Measurements from ENCODE around the gene NTF3.
A peak's percentile ranks its signal among the peaks of the same experiment; 100 is the strongest.

NTF3 gene

DNA sequence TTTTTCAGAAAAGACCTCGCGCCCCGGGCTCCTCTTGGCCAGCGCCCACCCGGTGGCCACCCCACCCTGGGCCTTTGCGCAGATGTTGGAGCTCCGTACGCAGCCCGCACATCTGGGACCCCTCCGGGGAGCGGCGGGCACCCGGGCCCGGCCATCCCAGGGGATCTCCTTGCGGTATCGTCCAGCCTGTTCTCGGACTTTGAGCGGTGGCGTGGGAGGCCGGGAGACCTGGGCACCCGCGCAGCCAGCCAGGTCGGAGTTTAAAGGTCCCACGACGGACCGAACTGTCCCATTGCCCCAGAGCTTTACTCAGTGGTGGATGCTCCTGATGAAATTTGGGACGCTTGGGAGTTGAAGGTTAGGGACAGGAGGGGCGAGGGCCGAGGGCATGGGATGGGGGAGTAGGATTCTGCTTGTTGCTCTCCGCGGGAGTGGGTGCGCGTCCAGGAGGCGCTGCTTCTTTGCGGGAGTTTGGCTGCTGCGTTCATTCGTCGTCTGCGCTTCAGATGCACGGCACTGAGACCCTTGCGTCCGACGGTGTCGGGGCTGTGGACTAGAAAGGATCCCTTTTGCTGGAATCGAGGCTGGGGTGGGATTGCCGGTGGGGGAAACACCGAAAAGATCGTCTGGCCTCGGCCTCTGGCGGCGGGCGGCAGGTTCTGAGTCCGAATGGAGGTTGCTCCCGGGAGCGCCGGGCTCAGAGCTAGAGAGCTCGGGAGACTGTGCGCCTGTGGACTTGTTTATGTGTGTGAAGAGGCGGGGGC is 1.4 kb downstream of the NTF3 start:
- no peak for DNase-seq

DNA sequence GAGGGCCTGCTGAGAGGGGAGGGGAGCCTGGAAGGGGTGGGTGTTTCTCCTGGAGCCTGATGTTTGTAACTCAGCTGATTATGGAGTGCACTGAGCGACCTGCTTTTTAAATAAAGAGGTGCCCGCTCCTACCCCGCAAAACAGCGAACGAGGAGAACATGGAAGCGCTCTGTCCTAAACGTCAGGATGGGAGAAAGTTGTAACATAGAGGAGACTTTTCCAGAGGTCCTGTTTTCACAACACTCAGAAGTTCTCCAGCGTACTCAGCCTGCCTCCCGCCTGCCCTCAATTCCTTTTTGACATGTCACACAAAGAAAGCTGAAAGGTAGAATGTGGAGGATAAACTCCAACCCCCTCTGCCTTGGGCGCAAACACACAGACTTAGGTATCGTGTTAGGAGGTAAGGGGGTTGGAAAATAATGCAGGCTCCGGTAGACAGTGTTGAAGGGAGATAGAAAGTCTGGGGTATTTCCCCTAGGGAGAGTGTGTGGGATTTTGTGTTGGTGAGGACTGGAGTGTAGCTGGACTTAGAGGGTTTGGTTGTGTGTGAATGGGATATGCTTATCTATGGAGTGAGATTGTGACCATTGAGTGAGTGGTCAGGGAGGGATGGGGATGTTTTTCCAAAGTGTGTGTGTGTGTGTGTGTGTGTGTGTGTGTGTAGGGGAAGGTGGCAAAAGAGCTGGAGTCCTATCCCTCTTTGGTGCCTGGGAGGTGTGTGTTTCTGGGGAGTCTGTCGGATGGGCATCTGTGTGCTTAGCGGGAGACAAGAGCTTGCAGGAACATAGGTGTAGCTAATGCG is 2.1 kb downstream of the NTF3 start:
- DNase-seq = no peak

DNA sequence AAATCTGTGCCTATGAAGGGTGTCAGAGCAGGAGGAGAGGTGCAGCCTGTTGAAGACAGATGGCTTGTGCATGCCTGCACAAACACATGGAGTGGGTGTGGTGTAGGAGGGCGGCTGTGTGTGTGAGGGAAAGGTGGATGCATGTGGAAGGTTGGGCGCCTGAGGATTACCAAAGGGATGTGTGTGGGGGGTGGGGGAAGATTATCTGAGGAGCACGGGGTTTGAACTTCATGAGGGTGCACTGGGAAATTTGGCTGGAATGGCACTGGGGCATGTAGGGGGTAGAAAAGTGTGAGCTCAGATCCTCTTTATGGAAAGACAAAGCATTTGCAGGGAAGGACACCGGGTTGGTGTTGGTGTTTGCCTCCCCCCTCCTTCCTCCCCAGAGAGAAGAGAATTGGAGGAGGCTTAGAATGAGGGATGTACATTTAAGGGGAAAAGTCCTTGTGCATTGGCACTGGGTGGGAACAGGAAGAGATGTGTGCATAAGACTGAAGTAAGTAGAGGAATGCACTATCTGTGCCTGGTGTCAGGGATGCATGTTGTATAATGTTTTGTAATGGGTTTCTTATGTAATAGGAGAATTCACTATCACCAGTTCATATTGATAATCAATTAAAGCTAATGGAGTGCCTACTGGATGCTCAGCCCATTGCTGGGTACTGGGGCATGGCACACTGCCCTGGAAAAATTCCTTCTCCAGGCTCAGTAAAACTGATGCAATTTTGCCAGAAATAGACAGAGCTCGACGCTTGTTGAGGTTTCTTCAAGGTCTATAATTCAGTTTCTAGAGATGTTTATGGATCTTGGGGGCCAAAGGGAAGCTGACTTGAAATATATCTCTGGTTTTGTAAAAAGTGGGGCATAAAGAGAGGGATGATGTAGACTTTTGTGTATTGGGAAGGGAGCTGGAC is 3.0 kb downstream of the NTF3 start:
- DNase-seq = no peak

DNA sequence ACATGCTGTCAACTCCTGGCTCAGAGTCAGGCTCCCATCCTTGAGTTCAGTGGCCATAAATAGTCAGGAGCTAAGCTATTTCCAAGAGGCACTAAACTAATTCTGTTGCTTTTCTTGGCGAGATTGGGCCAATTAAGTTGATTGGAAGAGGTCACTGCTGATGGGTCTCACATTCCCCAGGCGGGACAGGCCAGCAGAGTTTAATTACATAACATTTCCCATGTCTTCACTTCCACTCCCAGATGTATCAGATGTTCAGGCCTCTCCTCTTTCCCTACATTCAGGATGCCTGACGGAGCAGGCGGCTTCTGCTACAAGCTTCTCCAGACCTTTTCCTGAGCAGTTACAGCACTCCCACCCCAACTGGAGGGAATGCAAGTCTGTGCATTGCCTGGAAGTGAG is 5.3 kb downstream of the NTF3 start:
- DNase-seq = no peak

DNA sequence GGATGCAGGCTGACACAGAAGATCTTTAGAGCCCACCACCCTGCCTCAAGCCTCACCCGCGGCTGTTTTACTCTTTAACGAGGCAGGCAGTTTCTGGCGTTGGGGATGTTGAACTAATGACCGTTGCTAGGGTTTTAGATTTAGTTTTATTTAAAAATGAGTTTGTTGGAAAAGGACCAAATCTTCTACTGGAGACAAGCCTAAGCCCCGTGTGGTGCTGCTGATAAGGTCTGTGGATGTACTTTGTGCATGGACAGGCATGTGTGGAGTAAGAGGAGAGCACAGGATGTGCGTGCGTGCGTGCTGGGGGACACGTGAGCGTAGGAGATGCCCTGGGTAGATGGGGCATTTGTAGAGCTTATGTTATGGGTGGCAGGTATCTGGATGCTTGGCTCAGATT is 5.7 kb downstream of the NTF3 start:
- DNase-seq = peak; percentile 68

DNA sequence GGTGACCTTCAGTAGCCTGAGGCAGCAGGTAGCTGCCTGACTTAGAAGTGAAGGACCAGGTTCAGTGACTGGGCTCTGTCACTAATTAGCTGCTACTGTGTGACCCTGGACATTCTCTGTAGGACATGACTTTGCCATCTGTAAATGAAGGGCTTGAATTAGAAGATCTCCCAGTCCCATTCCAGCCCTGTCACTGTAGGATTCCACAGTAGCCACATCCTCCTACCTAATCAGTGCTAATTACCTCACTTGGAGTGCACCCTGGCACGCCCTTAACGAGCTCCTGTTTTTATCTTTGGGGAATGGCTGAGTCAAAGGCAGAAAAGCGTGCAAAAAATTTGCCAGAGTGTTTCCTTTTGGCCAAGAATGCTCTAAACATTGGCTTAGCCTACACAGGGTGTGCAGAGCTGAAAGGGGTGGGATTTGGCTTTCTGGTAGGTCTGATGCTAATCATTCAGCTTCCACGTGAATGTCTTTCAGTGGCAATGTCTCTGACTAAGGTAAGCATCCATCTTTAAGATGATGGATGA is 6.8 kb downstream of the NTF3 start:
- DNase-seq = no peak

DNA sequence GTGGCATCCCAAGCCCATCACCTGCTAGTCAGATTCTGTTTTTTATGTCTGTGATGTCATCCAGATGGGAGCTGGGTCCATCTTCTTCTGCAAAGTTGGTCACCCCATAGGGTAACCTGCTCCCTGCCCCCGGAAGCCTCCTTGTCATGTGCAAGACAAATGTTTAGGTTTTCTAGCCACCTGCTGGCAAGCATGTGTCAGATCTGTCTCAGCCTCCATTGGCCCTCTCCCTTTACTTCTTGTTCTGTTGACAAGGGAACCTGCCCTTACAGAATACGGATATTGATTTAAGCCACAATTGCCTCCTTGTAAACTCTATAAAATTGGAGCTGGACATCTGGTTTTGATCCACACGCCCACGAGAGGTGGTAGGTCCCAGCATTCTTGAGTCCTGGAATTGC is 7.5 kb downstream of the NTF3 start:
- DNase-seq = no peak

DNA sequence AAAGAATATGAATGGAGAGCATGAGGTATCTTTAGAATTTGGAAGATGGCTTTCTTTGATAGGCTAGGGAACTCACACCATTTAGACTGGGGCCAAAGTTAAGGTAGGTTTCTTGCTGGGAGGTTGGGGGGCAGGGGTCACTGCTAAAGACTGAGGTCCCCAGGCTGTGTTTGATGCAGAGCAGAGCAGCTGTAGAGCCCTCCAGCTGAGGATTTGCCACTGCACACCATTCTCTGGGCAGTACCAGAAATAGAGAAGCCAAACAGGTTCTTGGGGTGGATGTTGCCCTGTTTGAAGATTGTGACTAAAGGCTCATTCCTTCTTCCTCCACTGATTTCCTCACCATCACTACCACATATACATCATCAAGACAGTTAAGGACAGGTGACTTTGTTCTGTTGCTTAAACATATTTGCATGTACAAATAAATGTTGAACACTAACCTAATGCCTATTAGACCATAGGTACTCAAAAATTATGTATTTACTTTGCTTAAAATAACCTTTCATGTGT is 7.9 kb downstream of the NTF3 start:
- no peak for DNase-seq

DNA sequence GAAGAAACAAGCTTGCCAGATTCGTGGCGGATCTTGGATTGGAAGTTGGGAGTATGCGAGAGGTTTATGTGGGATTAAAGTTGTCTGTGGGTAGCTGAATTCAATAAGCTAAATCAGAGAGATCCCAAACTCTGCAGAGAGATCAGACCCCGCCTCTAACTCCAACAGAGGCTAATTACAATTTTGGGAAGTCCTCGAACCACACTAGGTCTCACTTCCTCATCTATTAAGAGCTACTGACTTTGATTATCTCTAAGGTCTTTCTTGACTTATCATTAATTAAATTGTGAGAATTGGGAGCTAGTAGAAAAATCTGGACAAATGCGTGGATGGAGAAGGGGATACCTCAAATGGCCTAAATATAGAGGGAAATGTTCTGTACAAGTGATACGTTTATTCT is 9.1 kb downstream of the NTF3 start:
- DNase-seq = no peak

DNA sequence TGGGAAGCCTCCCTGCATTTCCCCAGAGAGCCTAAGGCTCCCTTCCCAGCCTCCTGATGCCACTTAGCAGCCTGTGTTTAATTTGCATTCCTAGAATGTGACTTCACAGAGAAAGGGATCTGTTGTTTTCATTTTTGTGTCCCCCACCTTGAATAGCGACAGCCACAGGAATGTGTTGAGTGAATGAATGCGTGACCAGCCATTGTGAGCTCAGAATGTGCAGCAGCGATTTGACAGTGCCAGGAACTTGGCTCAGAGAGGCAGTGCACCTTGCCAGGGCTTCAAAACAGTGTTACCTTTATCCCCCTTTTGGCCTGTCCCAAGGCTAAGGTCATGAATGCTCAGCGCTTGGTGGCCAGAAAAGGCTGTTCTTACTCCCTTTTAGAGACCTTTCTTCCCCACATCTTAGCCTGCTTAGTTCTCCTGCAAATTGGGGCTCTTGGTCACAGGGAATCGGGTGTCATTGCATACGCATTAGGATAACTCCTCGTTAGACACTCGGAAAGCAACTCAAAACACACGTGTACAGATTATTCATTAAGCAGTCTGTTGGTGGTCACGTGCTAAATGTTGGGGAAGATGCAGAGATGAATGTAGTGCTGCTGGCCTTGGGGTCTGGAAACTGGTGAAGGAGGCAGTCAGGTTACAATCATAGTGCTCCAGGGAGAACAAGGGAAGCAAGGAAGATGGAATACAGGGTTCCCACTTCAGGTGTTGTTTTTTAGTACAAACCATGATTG is 9.8 kb downstream of the NTF3 start:
- no peak for DNase-seq

DNA sequence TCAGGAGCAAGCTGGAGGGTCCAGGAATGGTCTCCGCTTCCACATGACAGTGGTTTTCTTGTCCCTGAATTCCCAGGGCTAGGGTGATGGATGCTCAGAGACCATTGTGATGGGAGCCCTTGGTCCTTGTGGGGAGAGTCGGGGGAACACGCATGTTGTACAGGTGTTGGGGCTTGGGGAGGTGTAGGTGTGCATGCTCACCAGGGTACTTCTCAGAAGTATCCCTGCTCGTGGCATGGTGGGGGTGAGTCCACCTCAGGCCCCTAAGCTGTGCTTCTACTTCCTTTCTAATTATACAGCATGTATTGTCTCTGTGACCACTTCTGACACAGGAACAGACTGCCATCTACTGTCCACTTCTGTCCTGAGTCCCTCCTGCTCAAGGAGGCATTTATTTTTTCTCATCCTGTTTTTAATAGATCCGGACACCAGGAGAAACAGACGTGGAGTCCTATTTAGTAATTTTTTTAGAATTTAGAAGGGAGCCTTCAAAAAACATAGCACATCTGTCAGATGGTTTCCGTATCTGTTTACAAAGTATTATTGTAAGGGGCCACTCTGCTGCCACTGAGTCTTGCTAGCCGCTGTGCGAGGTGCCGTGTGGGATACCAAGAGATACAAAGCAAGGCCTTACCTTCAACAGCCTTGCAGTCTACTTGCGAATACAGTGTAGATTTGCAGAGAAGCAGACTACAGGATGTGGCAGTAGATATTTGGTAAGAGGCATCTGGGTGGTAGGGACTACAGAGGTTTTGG is 10.5 kb downstream of the NTF3 start:
- DNase-seq = peak; percentile 58

DNA sequence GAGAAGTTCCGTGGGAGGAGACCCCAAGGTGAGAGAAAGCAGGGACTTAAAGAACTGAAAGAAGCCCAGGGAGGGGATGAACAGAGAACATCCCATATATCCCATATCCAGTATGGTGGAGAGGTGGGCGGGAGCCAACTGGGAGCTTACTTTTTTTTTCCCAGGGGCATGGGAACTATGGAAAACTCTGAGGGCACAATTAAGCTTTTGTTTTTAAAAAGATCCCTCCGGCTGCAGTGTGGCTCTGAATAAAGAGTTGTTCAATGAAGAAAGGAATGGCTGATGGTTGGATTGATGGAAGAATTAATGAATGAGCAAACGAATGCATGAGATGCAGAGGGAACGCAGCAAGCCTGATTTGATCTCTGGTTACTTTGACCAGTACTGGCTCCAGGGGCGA is 12.6 kb downstream of the NTF3 start:
- no peak for DNase-seq

DNA sequence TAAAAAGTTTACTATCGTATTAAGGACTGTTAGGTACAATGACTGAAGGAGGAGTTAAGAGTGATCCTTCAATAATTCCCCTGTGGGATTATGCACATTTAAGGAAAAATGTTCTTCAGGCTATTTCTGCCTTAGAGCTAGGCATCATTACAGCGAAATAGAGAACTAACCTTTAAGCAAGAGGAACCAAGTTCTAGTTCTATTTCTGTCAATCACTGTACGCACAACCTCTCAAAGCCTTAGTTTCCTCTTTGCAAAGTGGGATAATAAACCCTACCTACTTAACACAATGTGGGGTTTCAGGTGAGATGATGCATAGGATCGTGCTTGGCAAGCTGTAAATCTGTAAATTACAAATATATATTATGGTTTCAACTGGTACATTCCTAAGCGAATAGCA is 15.4 kb downstream of the NTF3 start:
- DNase-seq = no peak

DNA sequence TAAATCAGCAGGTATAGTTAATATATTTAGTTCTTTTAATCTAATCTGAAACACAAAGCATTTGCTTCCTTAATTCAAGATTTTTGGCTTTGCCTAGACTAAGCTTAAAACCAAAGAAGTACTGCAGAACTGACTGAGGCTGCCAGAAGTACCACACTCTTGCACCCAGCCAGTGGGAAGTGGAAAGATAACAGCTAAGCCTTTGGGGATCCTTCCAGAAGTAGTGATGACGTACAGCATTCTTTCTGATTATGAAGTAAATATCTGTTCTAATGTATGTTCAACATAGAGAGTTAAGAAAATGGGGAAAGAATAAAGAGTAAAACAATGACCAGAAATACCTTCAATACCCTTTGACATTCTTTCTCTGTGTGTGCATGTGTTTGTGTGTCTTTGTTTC is 19.3 kb downstream of the NTF3 start:
- DNase-seq = no peak

DNA sequence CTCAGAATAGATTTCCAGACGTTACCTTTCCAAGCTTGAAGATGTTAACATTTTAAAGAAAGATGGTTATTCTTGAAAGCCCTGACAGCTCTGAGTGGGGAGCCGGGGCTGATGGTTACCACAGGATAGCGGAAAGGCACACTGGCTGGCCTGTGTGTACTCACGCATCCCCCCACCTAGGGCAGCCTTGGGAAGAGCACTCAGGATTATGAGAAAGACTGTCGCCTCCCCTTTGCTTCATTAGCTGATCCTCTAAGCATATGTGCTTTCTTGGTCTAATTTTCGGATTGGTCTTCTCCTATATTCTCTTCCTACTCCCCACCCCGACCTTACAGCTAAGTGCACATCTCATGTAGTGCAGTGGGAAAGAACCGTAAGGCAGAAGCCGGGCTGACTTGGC is 20.7 kb downstream of the NTF3 start:
- DNase-seq = no peak

DNA sequence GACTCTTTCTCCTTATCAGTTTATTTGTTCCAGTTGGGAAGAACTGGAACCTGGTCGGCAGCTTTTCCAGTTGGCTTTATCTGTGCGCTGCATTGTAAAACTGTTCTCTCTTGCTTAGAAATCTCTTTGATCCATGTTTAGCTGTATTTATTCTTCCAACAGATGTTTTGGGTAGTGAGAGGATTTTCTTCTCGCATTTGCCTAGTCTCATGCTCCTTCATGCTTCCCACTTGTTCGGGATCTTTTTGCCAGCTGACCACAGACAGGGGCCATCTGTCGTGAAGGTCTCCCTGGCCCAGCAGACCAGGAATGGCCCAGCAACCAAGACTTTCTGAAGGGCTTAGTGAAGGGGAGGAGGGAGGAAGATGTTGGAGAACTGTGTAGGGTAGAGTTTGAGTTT is 21.6 kb downstream of the NTF3 start:
- no peak for DNase-seq

DNA sequence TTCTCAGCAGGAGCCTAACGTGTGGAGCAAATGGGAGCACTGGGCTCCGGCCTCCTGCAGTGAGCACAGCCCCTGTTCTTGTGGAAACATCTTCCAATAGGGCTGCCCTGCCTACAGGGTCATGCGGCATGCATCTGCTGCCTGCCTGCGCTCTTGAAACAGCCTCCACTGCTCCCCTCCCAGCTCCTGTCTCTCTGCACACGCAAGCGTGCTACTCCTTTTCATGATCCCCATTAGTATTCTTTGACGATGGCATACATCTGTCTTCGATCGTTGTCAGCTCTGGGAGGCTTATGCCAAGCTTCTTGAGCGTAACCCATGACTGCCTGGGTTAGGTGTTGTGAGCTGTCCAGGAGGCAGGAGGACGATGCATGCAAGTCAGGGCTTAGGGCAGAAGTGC is 23.1 kb downstream of the NTF3 start:
- DNase-seq = no peak

DNA sequence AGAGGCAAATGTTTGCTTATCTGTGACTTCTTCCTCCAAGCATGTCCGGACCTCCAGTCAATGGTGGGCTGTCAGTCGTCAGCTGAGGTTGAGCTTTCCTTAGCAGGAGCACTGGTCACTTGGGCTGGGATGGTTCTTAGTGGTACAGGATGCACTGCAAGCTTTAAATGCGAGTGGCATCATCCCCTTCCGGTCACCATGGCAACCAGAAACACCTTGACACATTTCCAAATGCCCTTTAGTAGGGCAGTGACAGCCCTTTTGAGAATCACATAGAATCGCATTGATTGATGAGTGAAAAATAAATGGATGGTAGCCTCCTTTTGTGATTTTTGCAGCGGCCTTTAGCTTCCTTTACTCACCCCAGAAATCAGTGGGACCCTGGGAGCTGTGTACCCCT is 24.1 kb downstream of the NTF3 start:
- no peak for DNase-seq

DNA sequence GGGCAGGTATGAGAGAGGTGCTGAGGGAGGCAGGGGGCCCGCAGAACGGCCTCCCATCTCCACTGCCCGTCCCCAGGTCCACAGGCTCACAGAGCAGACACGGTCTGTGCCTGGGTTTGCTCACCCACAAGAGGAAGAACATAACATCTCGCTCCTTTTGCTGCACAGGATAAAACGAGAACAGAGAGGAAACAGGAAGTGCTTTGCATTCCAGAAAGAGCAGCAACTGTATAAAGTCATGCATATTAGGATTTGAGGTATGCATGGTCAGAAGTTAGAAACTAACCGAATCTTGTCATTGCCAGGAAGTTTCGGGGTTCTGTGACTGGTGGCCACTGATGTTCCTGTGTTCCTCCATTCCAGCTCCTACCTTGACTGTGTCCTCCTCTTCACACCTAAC is 25.0 kb downstream of the NTF3 start:
- DNase-seq = peak; percentile 9

DNA sequence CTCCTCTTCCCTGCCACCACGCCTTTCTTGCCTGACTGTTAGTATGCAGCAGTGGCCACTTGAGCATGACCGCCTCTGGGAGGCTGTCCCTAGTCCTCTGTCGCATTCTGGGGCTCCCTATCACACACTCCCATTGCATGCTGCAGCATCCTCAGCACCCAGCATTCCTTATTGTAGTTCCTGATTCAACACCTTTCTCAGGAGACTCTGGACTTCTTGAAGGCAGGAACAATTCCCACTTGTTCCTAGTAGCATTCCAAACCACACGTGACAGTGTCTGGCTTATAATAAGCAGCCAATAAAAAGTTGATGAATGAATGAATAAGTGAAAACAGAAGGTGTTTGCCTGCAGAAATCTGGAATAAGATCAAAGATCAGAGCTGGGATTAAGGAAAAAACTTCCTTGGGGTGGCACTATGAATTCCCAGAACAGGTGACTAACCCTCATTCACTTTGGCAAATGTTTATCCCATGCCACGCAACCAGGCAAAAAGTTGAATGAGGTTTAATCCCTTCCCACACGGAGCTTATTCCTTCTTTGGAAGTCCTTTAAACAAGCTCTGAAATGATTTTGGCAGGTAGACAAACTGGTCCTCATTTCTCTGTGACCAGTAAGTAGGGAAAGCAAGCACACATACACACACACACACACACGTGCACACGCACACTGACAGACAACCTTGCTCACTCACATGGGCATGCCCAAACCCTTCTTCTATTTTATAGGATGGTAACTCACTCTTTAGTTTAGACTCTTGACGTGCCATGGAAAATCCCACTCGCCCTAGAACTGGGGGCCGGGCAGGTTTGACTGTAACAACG is 26.5 kb downstream of the NTF3 start:
- no peak for DNase-seq

Measured in hematopoietic multipotent progenitor cell treated with erythropoietin and hydrocortisone succinate and interleukin-3 and kit ligand, for 6 days (in vitro differentiated cells).